GM13977 (cell line): Measurements from ENCODE around the gene DCLK1.

Experiments
- DNase-seq: peaks from one replicate; pipeline ENCODE4 v3.0.0; 2012; ENCODE audit warnings: low spot score
- in situ Hi-C: fragments of 300-500 bp; cut with MboI; formaldehyde crosslinking; loops from one replicate; pipeline ENCODE4 v1.12.0; 2022; ENCODE audit warnings: low sequenced_read_pairs, low pct_unique_long_range_greater_than_20kb, mixed read lengths, inconsistent platforms; ENCODE audit not compliant: unreplicated experiment
- TF ChIP-seq, protein P1 (sequence below): IDR thresholded peaks from 2 replicates; pipeline ENCODE4 v1.5.1; 2012; ENCODE audit warnings: mild to moderate bottlenecking, control low read depth; ENCODE audit not compliant: insufficient read depth; ENCODE audit errors: extremely low read depth, missing control alignments

DCLK1 gene

DNA sequence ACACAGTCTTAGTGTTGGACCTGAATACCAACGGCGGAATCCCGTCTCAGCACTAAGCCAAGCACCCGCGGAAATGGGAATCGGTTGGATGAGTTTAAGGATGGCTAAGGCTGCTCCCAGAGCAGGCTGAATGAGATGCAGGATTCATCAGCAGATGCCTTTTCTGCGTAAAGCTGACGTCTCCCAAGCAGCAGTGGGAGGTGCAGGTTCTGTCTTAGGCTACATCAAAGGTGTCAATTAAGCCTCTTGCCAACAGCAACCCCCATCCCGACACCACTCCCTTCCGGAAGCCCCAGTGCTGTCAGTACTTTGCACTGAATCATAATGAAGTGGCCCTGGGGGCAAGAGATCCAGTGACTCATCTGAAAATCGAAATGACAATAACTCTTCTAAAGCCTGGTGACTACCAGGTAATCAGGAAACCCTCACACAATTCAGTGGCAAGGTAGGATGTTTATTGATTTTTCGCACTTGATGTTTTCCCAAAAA, 275.6 kb downstream of the DCLK1 start:
- TF ChIP-seq, protein P1, sequence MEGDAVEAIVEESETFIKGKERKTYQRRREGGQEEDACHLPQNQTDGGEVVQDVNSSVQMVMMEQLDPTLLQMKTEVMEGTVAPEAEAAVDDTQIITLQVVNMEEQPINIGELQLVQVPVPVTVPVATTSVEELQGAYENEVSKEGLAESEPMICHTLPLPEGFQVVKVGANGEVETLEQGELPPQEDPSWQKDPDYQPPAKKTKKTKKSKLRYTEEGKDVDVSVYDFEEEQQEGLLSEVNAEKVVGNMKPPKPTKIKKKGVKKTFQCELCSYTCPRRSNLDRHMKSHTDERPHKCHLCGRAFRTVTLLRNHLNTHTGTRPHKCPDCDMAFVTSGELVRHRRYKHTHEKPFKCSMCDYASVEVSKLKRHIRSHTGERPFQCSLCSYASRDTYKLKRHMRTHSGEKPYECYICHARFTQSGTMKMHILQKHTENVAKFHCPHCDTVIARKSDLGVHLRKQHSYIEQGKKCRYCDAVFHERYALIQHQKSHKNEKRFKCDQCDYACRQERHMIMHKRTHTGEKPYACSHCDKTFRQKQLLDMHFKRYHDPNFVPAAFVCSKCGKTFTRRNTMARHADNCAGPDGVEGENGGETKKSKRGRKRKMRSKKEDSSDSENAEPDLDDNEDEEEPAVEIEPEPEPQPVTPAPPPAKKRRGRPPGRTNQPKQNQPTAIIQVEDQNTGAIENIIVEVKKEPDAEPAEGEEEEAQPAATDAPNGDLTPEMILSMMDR, result no peak
- no peak for DNase-seq
- in situ Hi-C loops, result no loop called here

DNA sequence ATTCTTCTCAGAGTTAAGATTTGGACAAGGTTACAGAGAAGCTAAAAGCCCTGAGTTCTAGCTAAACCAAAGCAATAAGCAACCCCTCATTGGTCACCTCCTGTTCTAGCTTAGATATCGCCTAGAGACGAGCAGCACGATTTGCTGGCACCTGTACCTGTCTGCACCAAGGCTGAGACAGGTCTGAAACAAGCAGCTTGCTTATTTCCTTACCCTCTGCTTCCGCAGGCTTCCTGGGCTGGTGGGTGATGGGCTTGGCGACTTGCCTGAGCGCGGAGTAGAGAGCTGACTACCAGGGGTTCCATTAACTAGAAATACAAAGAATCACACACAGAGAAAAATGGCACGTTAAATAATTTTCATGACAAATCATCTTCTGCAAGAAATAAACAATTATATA, 276.9 kb downstream of the DCLK1 start:
- in situ Hi-C loops, result no loop called here
- TF ChIP-seq, protein P1, result no peak
- DNase-seq, result no peak

DNA sequence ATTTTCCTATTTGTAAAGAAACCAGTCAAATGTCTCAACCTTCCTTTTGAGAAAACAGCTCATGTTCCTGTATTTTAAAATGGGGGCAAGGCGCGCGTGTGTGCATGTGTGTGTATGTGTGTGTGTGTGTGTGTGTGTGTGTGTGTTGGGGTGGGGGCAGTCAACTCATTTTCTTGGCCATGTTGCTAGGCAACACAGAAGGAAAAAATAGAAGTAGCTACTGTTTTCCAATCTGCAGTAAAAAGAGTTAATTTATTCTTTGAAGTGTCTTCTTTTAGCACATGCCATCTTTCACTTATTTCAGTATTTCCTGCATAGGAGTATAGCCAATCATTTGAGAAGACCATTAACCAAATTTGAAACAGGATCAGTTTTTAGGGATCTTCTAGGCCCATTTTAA, 279.3 kb downstream of the DCLK1 start:
- TF ChIP-seq, protein P1, result no peak
- in situ Hi-C loops, result no loop called here
- no peak for DNase-seq

DNA sequence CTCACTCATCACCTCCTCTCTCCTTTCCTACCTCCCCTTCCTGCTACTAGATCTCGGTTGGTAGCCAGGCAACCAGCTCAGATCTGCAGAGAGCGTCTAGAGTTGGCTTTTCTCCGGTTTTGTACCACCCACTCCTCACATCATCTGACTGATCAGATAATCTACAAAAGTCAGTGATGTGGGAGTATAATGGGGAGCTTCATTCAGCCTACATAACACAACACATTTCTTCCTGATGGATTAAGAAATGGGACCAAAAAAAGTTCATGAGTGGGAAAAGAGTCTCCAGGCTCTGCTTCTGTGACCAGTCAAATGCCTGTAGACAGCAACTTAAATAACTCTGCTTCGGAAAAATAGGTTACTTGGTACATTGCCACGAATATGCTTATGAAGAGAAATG, 279.8 kb downstream of the DCLK1 start:
- TF ChIP-seq, protein P1, result no peak
- in situ Hi-C loops, result no loop called here
- no peak for DNase-seq

DNA sequence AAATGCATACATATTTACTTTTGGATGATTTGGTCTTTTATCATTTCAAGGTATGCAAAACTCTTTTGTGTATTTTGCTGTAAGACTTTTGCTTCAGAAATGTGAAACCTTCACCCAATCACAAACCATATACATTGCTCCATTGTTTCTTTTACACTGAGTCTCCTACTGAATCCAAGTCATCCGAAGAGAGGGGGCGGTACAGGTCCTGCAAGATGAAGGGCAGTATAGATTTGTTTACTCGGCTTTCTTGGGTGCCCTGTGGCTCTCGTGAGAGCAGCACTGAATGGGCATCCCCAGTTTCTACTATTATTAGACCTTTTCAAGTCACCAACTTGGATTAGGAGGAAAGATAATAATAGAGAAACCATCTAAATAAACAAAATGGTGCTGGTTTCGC, 280.6 kb downstream of the DCLK1 start:
- DNase-seq, result no peak

DNA sequence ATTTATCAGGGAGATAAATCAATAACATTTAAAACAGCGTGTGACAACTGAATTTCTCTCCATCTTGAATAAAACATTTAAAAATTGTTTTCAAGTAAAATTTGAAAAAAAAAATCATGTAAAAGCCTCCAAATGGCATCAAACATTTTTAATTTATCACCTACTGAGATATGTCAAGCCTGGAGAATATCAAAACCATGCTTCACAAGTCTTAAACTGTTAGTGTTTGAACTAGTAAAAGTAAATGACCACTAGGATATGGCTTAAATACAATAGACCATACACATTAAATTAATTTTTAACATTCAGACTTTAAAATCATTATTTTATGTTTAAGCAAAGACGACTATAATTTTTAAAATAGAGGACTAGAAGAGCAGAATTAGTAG, 281.9 kb downstream of the DCLK1 start:
- in situ Hi-C loops, result no loop called here
- TF ChIP-seq, protein P1, result no peak
- no peak for DNase-seq

More for the DNA sequence above, 280.6 kb downstream of the DCLK1 start:
- TF ChIP-seq, protein P1, result no peak
- in situ Hi-C loops, result no loop called here
